GM20000 (cell line): ENCODE data around the gene STOX2.

Experiments used
- DNase-seq: peaks from one replicate; pipeline ENCODE4 v3.0.0; 2012; ENCODE audit warnings: low spot score
- TF ChIP-seq, protein P1 (sequence below): IDR thresholded peaks from 2 replicates; pipeline ENCODE4 v1.5.1; 2012; ENCODE audit warnings: mild to moderate bottlenecking, control low read depth; ENCODE audit errors: extremely low read depth, missing control alignments

The STOX2 gene

DNA sequence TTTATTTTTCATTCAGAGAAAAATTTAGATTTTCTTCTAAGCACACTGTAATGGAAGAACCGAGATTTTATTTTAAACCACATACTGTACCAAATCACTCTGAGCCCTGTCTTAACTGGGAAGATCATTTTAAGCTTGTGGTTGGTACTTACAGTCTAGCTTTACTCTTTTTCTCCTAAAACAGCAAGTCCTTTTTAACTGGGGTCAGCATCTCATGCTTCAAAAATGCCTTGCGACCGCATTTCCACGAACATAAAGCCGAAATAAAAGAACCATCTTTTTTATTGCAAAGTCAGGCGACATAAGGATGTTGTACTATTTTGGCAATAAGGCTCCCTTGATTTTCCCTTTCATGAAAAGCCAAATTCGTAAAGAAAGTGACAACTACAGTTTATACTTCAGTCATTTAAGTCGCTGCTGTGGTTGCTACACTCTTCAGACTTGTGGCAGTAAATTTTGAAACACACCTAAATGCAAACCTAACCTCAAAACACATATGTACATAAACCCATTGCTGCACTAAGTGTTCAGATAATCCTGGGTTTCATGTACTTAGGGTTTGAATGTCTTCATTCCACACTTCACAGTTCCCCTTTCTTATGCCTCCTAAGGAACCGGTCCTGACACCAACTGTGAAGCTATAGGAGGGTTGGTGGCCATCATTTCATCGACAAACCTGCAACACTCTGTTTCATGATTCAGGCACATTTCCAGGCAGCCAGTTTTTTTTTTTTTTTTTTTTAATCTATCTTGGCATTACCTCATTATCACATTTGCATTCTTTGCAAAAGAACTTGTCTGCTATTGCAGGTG lies 3.0 kb downstream of the STOX2 start:
- DNase-seq, result no peak
- TF ChIP-seq, protein P1, sequence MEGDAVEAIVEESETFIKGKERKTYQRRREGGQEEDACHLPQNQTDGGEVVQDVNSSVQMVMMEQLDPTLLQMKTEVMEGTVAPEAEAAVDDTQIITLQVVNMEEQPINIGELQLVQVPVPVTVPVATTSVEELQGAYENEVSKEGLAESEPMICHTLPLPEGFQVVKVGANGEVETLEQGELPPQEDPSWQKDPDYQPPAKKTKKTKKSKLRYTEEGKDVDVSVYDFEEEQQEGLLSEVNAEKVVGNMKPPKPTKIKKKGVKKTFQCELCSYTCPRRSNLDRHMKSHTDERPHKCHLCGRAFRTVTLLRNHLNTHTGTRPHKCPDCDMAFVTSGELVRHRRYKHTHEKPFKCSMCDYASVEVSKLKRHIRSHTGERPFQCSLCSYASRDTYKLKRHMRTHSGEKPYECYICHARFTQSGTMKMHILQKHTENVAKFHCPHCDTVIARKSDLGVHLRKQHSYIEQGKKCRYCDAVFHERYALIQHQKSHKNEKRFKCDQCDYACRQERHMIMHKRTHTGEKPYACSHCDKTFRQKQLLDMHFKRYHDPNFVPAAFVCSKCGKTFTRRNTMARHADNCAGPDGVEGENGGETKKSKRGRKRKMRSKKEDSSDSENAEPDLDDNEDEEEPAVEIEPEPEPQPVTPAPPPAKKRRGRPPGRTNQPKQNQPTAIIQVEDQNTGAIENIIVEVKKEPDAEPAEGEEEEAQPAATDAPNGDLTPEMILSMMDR, result no peak

DNA sequence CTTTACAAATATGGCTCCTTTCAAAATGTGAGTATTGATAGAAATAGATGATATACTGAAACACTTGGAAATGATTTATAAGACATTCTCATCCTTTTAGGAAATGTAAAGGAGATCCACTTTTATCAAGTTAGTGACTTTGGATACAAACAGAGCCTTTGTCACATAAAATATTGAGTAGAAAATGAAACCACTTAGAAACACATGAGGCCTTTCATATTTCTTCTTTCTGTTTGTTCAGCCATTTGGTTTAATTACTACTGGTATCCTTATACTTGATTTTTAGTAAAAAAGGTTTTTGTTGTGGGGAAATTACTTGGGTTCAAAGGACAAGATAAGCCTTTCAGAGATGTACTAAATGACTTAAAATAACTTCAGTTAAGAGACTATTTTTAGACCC lies 4.1 kb downstream of the STOX2 start:
- no peak for DNase-seq
- TF ChIP-seq, protein P1, result no peak

DNA sequence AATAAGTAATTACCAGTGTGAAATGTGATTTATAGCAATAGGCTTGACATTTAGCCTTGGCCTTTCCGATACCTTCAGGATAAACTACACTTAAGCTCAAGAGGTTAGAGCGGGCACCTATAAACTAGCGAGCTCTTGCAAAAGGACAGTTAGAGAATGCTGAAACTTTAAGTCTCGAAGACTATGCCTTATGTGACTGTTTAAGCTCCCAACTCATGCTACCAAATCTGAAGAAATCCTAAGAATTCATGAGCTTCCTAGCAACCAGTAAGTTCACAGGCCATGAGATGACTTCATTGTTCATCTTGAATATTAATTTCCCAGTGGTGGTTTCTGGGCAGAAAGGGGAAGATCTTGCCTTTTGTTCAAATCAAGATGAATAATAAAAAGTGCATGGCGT lies 4.7 kb downstream of the STOX2 start:
- DNase-seq, result no peak

DNA sequence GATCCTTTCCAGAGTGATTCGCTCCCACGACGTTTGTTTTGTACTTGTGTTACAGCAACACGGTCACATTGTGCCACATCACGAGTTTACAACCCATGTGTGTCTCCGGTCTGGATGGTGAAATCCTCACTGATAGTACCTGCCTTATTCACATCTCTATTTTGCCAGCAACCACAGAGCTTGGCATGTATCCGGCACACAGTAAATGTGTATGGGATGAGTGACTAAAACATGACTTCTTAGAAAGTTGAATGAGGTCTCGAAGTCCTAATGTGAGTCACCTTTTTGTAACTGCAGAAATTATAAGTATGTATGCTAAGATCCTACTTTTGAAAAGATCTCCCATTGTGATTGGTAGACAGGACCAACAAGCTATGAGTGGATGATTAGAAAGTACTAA lies 7.5 kb downstream of the STOX2 start:
- no peak for DNase-seq
- TF ChIP-seq, protein P1, result no peak

More for the DNA sequence above, 4.7 kb downstream of the STOX2 start:
- TF ChIP-seq, protein P1, result no peak

DNA sequence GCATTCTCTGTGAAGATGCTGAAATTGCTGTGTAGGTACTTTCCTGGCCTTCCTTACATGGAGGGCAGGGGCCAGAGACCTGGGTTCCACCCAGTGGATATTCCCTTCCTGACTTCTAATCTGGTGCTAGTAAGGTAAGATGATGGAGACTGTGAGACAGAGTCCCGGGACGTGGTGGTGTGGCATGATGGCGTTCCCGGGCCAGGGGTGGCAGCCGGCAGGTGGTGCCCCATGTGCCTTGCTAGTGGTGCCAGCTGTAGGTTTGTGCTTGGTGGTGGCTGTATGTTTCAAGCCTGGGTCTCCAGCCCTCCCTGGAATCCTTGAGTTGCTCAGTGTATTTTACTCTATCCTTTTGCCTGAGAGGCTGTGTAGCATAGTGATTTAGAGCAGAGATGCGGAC lies 10.9 kb downstream of the STOX2 start:
- no peak for DNase-seq
- TF ChIP-seq, protein P1, result no peak

DNA sequence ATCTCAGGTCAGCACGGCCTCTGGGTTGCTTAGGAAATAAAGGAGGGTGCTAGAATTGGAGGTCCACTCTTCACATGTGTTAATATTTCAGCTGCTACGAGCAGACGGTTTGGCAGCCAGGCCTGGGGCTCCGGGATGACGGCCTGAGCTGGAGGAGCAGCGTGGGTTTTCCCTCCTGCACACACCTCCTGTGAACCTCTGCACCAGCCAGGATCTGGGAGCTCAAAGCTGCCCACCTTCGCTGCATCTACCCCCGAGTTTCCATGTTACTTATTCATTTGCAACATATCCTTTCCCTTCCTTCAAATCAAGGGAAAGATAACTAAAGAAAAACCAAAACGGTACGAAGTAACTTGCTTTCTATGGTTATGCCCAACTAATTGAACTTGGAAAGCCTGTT lies 13.6 kb downstream of the STOX2 start:
- TF ChIP-seq, protein P1, result no peak
- no peak for DNase-seq

DNA sequence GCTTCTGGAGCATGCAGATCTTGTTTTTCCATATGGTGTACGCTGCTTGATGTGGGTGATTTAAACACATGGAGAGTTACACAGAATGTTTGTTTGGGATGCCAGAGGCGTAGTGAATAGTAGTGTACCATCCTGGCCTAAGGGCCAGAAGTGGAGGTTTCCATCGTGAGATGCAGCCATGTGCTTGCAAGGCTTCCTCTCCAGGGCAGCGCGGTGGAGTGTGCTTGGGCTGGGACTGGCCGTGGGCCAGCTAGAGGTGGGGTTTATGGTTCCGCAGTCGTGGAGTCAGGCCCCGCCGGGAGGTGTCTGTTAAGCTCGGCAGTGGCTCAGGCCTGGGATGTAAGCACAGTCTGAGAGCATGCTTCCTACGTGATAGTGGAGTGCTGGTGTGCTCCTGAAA lies 14.0 kb downstream of the STOX2 start:
- DNase-seq, result no peak
- TF ChIP-seq, protein P1, result no peak
